ENCODE measurements around the gene GLRX2.

Gene GLRX2, protein sequence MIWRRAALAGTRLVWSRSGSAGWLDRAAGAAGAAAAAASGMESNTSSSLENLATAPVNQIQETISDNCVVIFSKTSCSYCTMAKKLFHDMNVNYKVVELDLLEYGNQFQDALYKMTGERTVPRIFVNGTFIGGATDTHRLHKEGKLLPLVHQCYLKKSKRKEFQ

DNA sequence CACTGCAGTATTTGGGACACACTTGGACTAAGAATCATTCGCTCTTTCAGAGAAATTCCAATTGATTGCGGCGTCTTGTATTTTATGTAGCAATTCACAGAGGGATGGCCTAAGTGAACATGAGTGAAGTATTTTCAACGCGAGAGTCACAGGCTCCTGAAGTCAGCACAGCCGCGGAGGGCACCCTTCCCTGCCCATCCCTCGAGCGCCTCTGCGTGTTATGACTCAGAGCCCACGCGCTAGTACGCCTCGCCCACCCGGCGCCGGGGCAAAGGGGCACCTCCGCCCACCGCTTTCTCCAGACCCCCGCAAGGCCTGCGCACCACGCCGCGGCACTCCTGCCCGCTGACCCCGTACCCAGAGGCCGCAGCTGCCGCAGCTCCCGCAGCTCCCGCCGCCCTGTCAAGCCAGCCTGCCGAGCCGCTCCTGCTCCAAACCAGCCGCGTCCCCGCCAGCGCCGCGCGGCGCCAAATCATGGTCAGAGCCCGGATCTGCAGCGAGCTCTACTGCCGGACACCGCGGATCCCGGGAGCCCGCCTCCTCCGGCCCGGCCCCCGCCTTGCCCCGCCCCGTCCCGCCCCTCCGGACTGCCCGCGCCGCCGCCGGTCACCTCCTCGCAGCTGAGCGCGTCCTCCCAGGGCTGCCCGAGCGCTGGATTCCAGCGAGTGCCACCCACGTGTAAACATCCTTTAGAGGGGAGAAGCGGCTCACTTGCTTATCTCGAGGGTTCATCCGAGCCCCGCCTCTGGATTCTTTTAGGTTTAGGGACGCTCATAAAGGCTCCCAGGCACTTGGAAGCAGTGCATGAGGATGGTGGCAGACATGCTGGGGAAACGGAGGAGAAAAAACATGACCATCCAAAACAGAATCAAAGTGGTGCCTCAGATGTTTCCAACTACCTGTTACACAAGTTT lies at the start of gene GLRX2:
Gene GLRX2, minus strand, starts transcription at position 508 of the 914 bp plus-strand sequence. Its CDS starts 32 bp downstream, at position 476.
- TF ChIP-seq JUND (IDR thresholded peaks at IDR 0.05; ENCODE audit: low read depth) = no peak
- peak; percentile 93 to 95 for DNase-seq (ENCODE audit: low read depth in 1 of 2, low spot score in 1 of 2)
- in situ Hi-C loops (cut with HindIII; ENCODE audit: low pct_unique_long_range_greater_than_20kb, low sequenced_read_pairs) = no loop called here

DNA sequence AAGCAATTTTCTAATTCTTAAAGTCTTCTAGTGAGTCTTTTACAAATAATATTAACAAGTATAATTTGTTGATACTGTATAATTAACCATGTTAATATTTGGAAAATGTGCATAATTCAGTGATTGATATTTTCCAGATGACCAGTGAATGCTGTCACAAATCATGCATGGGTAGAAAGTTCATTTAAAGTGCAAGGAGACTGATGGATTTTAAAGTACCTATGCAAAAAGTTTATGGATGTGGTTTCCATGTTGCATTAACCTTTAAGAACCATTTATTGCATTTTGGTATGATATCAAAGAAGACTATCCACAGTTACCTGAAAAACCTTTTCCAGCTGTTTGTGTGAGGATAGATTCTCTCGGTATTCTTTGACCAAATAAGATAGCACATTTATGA lies 39.8 kb upstream of the GLRX2 start:
- in situ Hi-C loops (cut with HindIII; ENCODE audit: low pct_unique_long_range_greater_than_20kb, low sequenced_read_pairs) = no loop called here
- no peak for TF ChIP-seq JUND (IDR thresholded peaks at IDR 0.05; ENCODE audit: low read depth)
- no peak for DNase-seq (ENCODE audit: low read depth in 1 of 2, low spot score in 1 of 2)

DNA sequence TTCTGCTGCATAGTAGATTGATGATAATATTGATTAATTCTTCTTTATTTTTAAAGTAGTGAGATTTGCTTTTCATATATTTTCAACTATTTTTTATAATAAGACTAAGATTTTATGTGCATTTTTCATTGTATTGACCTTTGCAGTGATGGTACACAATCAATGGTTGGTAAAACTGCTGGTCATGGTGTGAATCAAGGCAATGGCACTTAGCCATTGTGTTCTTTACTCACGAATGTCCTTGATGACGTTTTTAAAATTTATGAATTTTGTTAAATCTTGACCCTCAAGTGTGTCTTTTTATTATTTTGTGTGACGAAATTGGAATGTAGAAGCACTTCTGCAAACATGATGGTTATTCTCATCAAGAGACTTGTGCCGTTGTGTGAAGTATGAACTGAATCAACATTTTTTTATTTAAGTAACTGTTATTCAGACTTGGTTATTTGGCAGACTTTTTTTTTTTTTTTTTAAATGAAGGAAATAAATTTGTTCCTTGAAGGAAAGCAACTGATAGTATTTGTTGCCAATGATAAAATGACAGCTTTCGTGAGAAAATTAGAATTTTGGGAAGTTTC lies 39.2 kb upstream of the GLRX2 start:
- no peak for TF ChIP-seq JUND (IDR thresholded peaks at IDR 0.05; ENCODE audit: low read depth)
- in situ Hi-C loops (cut with HindIII; ENCODE audit: low pct_unique_long_range_greater_than_20kb, low sequenced_read_pairs) = no loop called here
- DNase-seq (ENCODE audit: low read depth in 1 of 2, low spot score in 1 of 2) = no peak

- TF ChIP-seq JUND (IDR thresholded peaks at IDR 0.05; ENCODE audit: low read depth) = no peak
- peak in 1 of 2 experiments; percentile 32 for DNase-seq (ENCODE audit: low read depth in 1 of 2, low spot score in 1 of 2)
- in situ Hi-C loops (cut with HindIII; ENCODE audit: low pct_unique_long_range_greater_than_20kb, low sequenced_read_pairs) = no loop called here
Measured at GRCh38 chr1:193143285-193143684, 38.1 kb upstream of the GLRX2 start.

DNA sequence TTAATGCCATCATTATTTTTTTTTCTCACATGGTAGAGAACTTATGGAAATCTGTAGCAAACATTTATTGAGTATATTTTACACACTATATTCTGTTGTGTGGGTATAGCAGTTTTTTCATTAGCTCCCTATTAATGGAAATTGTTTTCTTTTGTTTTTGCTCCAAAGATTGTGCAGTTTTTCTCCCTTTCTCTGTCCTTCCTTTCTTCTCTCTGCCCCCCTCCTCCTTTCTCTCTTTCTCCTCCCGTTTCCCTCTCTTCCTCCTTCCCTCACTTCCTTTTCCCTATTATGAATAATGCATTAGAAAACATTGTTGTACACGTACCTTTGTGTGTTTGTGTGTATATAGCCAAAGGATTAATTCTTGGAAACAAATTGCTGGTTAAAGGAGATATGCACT lies 37.2 kb upstream of the GLRX2 start:
- TF ChIP-seq JUND (IDR thresholded peaks at IDR 0.05; ENCODE audit: low read depth) = no peak
- DNase-seq (ENCODE audit: low read depth in 1 of 2, low spot score in 1 of 2) = no peak
- in situ Hi-C loops (cut with HindIII; ENCODE audit: low pct_unique_long_range_greater_than_20kb, low sequenced_read_pairs) = no loop called here

GRCh38 chr1:193141804-193142203 lies 36.6 kb upstream of the GLRX2 start:
- in situ Hi-C loops (cut with HindIII; ENCODE audit: low pct_unique_long_range_greater_than_20kb, low sequenced_read_pairs) = no loop called here
- TF ChIP-seq JUND (IDR thresholded peaks at IDR 0.05; ENCODE audit: low read depth) = no peak
- no peak for DNase-seq (ENCODE audit: low read depth in 1 of 2, low spot score in 1 of 2)

DNA sequence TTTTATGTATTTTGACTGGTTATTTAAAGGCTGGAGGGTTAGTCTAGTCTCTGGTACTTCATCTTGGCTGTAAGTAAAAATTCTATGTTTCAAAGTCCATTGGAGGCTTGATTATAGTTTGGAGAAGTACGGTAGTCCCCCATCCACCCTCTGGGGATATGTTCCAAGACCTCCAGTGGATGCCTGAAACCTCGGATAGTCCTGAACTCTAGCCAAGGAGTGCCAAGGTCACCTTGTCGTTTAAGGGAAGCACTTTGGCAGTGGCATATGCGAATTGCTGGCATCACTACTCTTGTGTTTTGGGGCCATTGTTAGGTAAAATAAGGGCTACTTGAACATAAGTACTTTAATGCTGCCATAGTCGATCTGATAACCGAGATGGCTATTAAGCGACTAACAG lies 35.0 kb upstream of the GLRX2 start:
- DNase-seq (ENCODE audit: low read depth in 1 of 2, low spot score in 1 of 2) = no peak
- in situ Hi-C loops (cut with HindIII; ENCODE audit: low pct_unique_long_range_greater_than_20kb, low sequenced_read_pairs) = no loop called here
- no peak for TF ChIP-seq JUND (IDR thresholded peaks at IDR 0.05; ENCODE audit: low read depth)

DNA sequence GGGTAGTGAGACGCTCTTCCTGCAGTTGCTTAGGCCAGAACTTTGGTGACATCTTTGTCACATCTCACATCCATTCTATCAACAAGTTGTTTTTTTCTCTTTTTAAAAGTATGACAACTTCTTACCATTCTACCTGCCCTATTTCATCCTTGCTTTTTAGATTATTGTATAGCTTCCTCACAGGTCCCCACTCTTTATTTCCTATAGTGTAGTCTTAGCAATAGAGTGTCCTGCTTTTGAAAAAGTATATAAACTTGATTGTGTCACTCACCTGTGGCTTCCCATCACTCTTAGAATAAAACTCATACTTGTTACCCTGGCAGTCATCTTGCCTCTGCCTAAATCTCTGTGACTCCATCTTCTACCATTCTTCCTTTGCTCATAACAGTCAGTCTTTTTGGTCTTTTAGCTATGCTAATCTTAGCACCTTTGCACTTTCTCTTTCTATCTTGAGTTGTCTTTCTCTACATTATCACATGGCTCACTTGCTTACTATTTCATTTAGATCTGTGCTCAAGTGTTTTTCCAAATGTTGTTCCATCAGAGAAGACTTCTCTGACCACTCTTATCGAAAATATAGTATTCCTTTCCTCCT lies 26.1 kb upstream of the GLRX2 start:
- TF ChIP-seq JUND (IDR thresholded peaks at IDR 0.05; ENCODE audit: low read depth) = no peak
- in situ Hi-C loops (cut with HindIII; ENCODE audit: low pct_unique_long_range_greater_than_20kb, low sequenced_read_pairs) = no loop called here

GRCh38 chr1:193125369-193125768 lies 20.2 kb upstream of the GLRX2 start:
- no peak for DNase-seq (ENCODE audit: low read depth in 1 of 2, low spot score in 1 of 2)
- no peak for TF ChIP-seq JUND (IDR thresholded peaks at IDR 0.05; ENCODE audit: low read depth)
- in situ Hi-C loops (cut with HindIII; ENCODE audit: low pct_unique_long_range_greater_than_20kb, low sequenced_read_pairs) = no loop called here

More for the DNA sequence above, 26.1 kb upstream of the GLRX2 start:
- no peak for DNase-seq (ENCODE audit: low read depth in 1 of 2, low spot score in 1 of 2)

- in situ Hi-C loops (cut with HindIII; ENCODE audit: low pct_unique_long_range_greater_than_20kb, low sequenced_read_pairs) = no loop called here
- no peak for DNase-seq (ENCODE audit: low read depth in 1 of 2, low spot score in 1 of 2)
- TF ChIP-seq JUND (IDR thresholded peaks at IDR 0.05; ENCODE audit: low read depth) = no peak
Measured at GRCh38 chr1:193123751-193124150, 18.5 kb upstream of the GLRX2 start.

- in situ Hi-C loops (cut with HindIII; ENCODE audit: low pct_unique_long_range_greater_than_20kb, low sequenced_read_pairs) = no loop called here
- no peak for TF ChIP-seq JUND (IDR thresholded peaks at IDR 0.05; ENCODE audit: low read depth)
- DNase-seq (ENCODE audit: low read depth in 1 of 2, low spot score in 1 of 2) = peak; percentile 97 to 99
Measured at GRCh38 chr1:193121616-193122593, 16.7 kb upstream of the GLRX2 start, which contains the start of gene CDC73. TSS of gene CDC73 (plus strand) at chr1:193122031. CDS start at chr1:193122201, 170 bp downstream.

All from T47D (cell line).